Left ventricle myocardium inferior (tissue), 1 donor: ENCODE data around the gene RAD50. TPM values are rescaled to one million over a fixed set of nuclear protein-coding genes. Genes with fewer than 3 reads are reported as not detected.

ENCODE experiments used
- DNase-seq: peaks from one replicate; pipeline ENCODE4 v3.0.0-alpha.2; 2020
- H3K27ac ChIP-seq: fragments of 200-600 bp; replicated peaks from 2 replicates; pipeline ENCODE4 v1.8.0; 2021
- H3K27me3 ChIP-seq: fragments of 200-600 bp; 2 replicates; pipeline ENCODE4 v1.8.0; 2021; ENCODE audit warnings: low read depth
- H3K36me3 ChIP-seq: fragments of 200-600 bp; 2 replicates; pipeline ENCODE4 v1.8.0; 2021
- H3K4me1 ChIP-seq: fragments of 200-600 bp; 2 replicates; pipeline ENCODE4 v1.8.0; 2021
- H3K4me3 ChIP-seq: fragments of 200-600 bp; 2 replicates; pipeline ENCODE4 v1.8.0; 2021; ENCODE audit warnings: mild to moderate bottlenecking, moderate library complexity
- H3K9me3 ChIP-seq: fragments of 200-600 bp; replicated peaks from 2 replicates; pipeline ENCODE4 v1.8.0; 2021
- CTCF ChIP-seq: fragments of 200-600 bp; IDR thresholded peaks from 2 replicates; pipeline ENCODE4 v1.8.0; 2021; ENCODE audit warnings: antibody characterized with exemption, mild to moderate bottlenecking, borderline replicate concordance
- intact Hi-C: fragments of 100-400 bp; cut with micrococcal nuclease; formaldehyde crosslinking; loops from one replicate; pipeline ENCODE4 v1.11.0; 2022
- total RNA-seq: library from RNA; stranded (reverse); fragmentation: NEBNext Ultra II Directional; extraction: Animal tissue kit (Norgen Biotek cat#: 25700); gene quantifications from one replicate; pipeline ENCODE4 v1.2.1, GENCODE V29; 2021
- donor health status: DM: no; HTN: yes; CAD: no; lungs with severe emphysema.

The RAD50 gene
- total RNA-seq, 1 donor from 2014 or later = 33.4 TPM

- TF ChIP-seq CTCF = no peak
- Histone ChIP-seq H3K27me3 (no peaks in the 10 kb centered on the region), H3K27ac (no peak overlapping the region), H3K4me1 (no peaks in the 10 kb centered on the region), H3K36me3 (no peaks in the 10 kb centered on the region), H3K9me3 (no peaks in the 10 kb centered on the region), H3K4me3 (no peak overlapping the region)
- intact Hi-C loops = no loop called here
- no peak for DNase-seq
Measured at GRCh38 chr5:132677682-132678400, 121.1 kb downstream of the RAD50 start.

- H3K4me3 ChIP-seq = no peak overlapping the region
- no peaks in the 10 kb centered on the region for H3K36me3 ChIP-seq
- DNase-seq = no peak
- no peak overlapping the region for H3K27ac ChIP-seq
- no peaks in the 10 kb centered on the region for H3K27me3 ChIP-seq
- TF ChIP-seq CTCF = no peak
- intact Hi-C loops = no loop called here
- no peaks in the 10 kb centered on the region for H3K9me3 ChIP-seq
- H3K4me1 ChIP-seq = no peaks in the 10 kb centered on the region
Measured at GRCh38 chr5:132678735-132679134, 122.0 kb downstream of the RAD50 start.

GRCh38 chr5:132679166-132679565, 122.4 kb downstream of the RAD50 start:
- DNase-seq = no peak
- TF ChIP-seq CTCF = no peak
- Histone ChIP-seq H3K4me1 (no peaks in the 10 kb centered on the region), H3K36me3 (no peaks in the 10 kb centered on the region), H3K4me3 (no peak overlapping the region), H3K27me3 (no peaks in the 10 kb centered on the region), H3K9me3 (no peaks in the 10 kb centered on the region), H3K27ac (no peak overlapping the region)
- intact Hi-C loops = no loop called here

GRCh38 chr5:132679717-132680380, 123.1 kb downstream of the RAD50 start:
- Histone ChIP-seq H3K27me3 (no peaks in the 10 kb centered on the region), H3K4me1 (no peaks in the 10 kb centered on the region), H3K27ac (no peak overlapping the region), H3K9me3 (no peaks in the 10 kb centered on the region), H3K36me3 (no peaks in the 10 kb centered on the region), H3K4me3 (no peak overlapping the region)
- TF ChIP-seq CTCF = no peak
- DNase-seq = no peak
- intact Hi-C loops = no loop called here

GRCh38 chr5:132680780-132681475, 124.2 kb downstream of the RAD50 start:
- intact Hi-C loops = no loop called here
- no peaks in the 10 kb centered on the region for H3K9me3 ChIP-seq
- no peak overlapping the region for H3K27ac ChIP-seq
- no peaks in the 10 kb centered on the region for H3K36me3 ChIP-seq
- no peak for TF ChIP-seq CTCF
- no peaks in the 10 kb centered on the region for H3K27me3 ChIP-seq
- H3K4me3 ChIP-seq = no peak overlapping the region
- DNase-seq = no peak
- no peaks in the 10 kb centered on the region for H3K4me1 ChIP-seq
